HUES6 (cell line): ENCODE data around the gene HIVEP3.

ENCODE experiments used
- H3K27ac ChIP-seq: 2 replicates; pipeline ENCODE4 v1.7.0; 2013; ENCODE audit warnings: low read depth, mild to moderate bottlenecking, low read length, inconsistent platforms
- H3K27me3 ChIP-seq: 2 replicates; pipeline ENCODE4 v1.6.1; 2013; ENCODE audit warnings: low read length; ENCODE audit not compliant: control insufficient read depth, insufficient read depth
- H3K36me3 ChIP-seq: 2 replicates; pipeline ENCODE4 v1.6.1; 2013; ENCODE audit warnings: low read length; ENCODE audit not compliant: control insufficient read depth, insufficient read depth
- H3K4me1 ChIP-seq: 2 replicates; pipeline ENCODE4 v1.6.1; 2013; ENCODE audit warnings: low read length; ENCODE audit not compliant: control insufficient read depth, insufficient read depth
- H3K4me3 ChIP-seq: 2 replicates; pipeline ENCODE4 v1.5.1; 2013; ENCODE audit warnings: low read depth, low read length
- H3K9ac ChIP-seq: one replicate; pipeline ENCODE4 v1.6.1; 2013; ENCODE audit warnings: mild to moderate bottlenecking, low read length
- H3K9me3 ChIP-seq: 2 replicates; pipeline ENCODE4 v1.6.1; 2013; ENCODE audit warnings: low read depth, low read length; ENCODE audit not compliant: control insufficient read depth, insufficient read depth

HIVEP3 gene

DNA sequence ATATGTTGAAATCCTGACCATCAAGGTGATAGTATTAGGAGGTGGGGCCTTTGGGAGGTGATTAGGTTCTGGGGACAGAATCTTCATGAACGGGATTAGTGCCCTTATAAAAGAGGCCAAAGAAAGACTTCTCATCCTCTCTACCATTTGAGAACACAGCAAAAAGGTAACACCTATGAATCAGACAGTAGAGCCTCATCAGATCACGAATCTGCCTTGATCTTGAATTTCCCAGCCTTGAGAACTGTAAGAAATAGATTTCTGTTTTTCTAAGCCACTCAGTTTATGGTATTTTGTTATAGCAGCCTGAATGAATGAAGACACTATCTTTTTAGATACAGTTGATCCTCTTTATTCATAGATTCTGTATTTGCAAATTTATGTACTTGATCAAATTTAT, 227.3 kb downstream of the HIVEP3 start:
- Histone ChIP-seq H3K9me3 (no peaks in the 10 kb centered on the region), H3K27ac (no peak overlapping the region), H3K4me1 (no peaks in the 10 kb centered on the region), H3K9ac (no peak overlapping the region), H3K27me3 (no peaks in the 10 kb centered on the region), H3K36me3 (no peaks in the 10 kb centered on the region), H3K4me3 (no peak overlapping the region)

DNA sequence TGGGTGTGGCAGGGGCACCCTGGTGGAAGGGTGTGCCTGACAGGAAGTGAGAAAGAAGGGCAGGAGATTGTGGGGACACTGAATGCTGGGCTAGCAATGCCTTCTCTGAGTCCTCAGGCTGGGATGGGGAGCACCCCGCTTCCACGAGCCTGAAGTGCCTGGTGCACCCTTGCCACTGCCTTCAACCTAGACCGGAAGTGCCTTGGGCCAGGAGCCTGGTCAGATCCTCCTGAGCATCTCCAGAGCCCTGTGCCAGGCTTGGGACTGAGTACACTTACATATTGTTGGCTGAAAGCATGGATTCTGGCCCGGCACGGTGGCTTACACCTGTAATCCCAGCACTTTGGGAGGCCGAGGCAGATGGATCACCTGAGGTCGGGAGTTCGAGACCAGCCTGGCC, 228.4 kb downstream of the HIVEP3 start:
- Histone ChIP-seq H3K9ac (no peak overlapping the region), H3K4me1 (no peaks in the 10 kb centered on the region), H3K36me3 (no peaks in the 10 kb centered on the region), H3K9me3 (no peaks in the 10 kb centered on the region), H3K27me3 (no peaks in the 10 kb centered on the region), H3K27ac (no peak overlapping the region), H3K4me3 (no peak overlapping the region)

DNA sequence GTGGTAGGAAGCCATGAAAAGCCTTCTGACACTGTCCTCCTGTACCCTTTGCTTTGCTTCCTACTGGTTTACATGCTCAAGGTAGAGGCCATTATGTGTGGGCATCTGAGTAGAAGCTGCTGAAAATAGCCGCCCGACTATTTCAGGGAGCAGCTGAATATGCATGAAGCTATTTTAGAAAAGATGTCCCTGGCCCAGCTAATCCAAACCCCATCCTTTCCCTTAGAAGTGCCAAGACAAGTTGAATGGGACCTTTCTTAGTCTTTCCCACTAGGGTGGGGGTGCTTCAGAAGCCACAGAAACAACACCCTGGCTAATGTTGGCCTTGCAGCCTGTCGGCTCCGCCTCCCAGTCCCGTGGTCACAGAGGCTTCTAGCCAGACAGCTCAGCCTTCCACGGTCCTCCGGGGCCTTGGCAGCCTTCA, 229.2 kb downstream of the HIVEP3 start:
- Histone ChIP-seq H3K4me3 (no peak overlapping the region), H3K9ac (no peak overlapping the region), H3K27ac (no peak overlapping the region), H3K36me3 (no peaks in the 10 kb centered on the region), H3K9me3 (no peaks in the 10 kb centered on the region), H3K27me3 (no peaks in the 10 kb centered on the region), H3K4me1 (no peaks in the 10 kb centered on the region)

DNA sequence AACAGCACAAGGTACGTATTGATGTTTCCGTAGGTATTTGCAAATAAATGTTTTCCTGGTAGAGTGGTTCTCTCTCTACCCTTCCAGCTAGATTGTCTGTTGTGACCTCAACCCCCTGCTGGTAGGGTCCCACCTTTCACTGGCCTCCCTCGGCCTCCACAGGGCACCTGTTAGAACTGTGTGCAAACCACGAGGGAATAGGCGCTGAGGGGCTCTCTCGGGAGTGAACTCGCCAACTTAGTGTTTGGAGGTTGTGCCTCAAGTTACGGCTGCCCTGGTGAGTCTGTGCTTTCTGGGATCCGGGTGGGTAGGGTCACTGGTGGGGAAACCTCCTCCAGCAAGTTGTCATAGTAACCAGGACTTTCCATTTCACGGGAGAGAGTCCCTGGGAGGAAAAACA, 229.6 kb downstream of the HIVEP3 start:
- Histone ChIP-seq H3K4me3 (no peak overlapping the region), H3K9ac (no peak overlapping the region), H3K4me1 (no peaks in the 10 kb centered on the region; the same call in 1 of the 2 replicates), H3K9me3 (no peaks in the 10 kb centered on the region), H3K36me3 (no peaks in the 10 kb centered on the region), H3K27me3 (no peaks in the 10 kb centered on the region), H3K27ac (no peak overlapping the region)

DNA sequence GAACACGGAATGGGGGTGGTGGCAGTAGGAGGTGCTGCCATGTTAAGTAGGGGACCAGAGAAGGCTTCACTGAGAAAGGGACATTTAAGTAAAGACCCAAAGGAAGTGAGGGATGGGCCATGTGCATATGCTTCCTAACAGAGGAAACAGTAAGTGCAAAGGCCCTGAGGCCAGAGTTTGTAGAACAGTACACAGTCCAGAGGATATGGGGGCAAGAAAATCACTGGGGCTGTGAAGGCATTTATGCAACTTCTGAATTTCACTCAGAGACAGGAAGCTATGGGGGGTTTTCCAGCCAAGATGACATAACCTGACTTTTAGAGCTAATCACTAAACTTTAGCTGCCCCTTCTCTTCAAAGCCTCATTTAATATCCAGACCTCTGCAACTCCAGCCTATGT, 231.7 kb downstream of the HIVEP3 start:
- H3K4me1 ChIP-seq, result no peaks in the 10 kb centered on the region; the same call in 1 of the 2 replicates
- no peaks in the 10 kb centered on the region for H3K9me3 ChIP-seq
- H3K27ac ChIP-seq, result no peak overlapping the region
- no peak overlapping the region for H3K9ac ChIP-seq
- no peaks in the 10 kb centered on the region for H3K27me3 ChIP-seq
- H3K4me3 ChIP-seq, result no peak overlapping the region
- H3K36me3 ChIP-seq, result no peaks in the 10 kb centered on the region

DNA sequence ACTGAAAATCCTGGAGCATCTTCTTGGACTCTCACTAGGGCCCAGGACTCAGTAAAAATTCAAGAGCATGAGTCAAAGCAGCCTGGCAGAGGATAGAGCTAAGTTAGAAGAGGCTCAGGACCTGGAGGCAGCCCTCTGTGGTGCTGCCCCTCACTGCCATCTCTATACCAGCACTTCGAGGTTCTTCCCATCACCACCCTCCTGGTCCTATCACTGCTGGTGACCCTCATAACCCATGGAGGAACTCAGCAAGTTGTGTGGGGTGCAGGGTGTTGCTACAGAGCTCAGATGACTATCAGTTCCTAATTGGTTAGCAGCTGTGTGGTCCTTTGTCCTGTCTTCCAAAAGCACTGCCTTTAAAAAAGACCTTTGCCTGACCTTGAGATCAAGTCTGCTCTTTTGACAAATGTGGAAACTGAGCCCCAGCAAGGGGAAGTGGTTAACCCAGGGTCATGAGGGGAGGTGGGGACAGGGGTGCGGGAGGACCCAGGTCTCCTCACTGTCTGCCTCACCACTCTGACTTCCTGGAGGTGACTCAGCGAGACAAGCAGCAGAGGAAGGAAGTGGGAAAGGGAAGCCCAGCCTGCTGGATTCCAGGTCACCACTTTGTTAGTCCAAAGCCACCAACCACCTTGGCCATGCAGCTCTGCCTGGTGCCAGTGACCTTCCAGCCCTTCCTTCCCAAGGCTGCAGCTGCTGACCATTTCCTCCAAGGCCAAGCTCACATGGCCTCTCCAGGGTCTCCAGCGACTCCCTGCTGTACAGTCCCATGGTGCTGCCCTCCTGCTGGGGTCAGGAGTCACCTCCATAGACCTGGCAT, 234.8 kb downstream of the HIVEP3 start:
- Histone ChIP-seq H3K4me3 (no peak overlapping the region), H3K9me3 (no peaks in the 10 kb centered on the region), H3K27ac (no peak overlapping the region), H3K27me3 (no peaks in the 10 kb centered on the region), H3K9ac (no peak overlapping the region), H3K4me1 (no peaks in the 10 kb centered on the region; the same call in 1 of the 2 replicates), H3K36me3 (no peaks in the 10 kb centered on the region)

DNA sequence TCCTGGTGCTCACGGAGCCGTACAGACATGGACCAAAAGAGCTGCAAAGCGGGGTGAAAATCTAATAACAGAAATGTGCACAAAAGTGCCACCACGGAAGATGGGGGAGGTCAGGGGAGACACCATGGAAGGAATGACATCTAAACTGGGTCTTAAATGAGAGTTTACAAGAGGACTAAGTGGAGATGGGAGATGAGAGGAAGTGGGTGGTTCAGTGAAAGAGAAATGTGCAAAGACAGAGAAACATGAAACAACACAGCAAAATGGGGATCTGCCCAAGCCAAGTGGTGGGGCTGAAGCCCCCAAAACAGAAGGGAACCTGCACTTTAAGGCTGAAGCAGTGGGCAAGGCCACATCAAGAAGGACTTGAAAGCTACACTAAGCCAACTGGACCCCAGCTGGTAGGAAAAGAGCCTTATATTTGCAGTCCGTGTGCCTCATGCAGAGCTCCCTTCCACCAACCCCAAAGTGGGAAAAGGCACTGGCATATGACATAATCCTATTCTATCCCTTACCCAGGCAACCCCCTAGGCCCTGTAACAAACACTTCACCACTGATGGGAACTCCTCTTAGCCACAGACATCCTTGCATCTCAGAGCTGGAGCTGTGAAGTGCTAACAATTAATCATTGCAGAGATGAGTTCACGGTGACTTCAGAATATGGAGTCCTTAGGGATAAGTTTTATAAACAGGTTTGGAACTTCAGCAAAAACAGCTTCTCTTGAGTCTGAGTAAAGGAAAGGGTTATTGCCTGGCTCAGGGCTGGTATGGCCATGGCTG, 235.7 kb downstream of the HIVEP3 start:
- H3K36me3 ChIP-seq, result no peaks in the 10 kb centered on the region
- no peak overlapping the region for H3K27ac ChIP-seq
- no peak overlapping the region for H3K9ac ChIP-seq
- H3K27me3 ChIP-seq, result no peaks in the 10 kb centered on the region
- no peak overlapping the region for H3K4me3 ChIP-seq
- no peaks in the 10 kb centered on the region for H3K9me3 ChIP-seq
- H3K4me1 ChIP-seq, result peaks cover 5% of the 10 kb centered on the region; the same call in 1 of the 2 replicates

DNA sequence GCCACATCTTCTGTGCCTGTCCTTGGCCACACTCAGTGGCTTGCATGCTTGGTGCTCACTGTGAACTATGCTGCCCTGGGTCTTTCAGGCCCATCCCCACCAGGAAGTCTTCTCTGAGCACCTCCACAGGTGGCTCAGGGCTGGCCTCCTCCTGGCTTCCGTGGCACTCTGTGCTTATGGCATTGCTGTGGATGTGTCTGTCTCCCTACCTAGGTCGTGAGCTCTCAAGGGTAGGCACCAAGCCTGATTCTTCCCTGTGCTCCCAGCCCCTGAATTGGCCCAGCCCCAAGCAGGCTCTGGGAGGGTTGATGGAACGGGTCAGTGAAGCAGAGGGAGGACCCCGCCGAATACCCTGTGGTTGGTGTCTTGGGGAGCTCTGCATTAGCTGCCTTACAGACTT, 236.6 kb downstream of the HIVEP3 start:
- Histone ChIP-seq H3K9me3 (no peaks in the 10 kb centered on the region), H3K4me1 (peaks cover 5% of the 10 kb centered on the region; the same call in 1 of the 2 replicates), H3K36me3 (no peaks in the 10 kb centered on the region), H3K27ac (no peak overlapping the region), H3K4me3 (no peak overlapping the region), H3K9ac (no peak overlapping the region), H3K27me3 (no peaks in the 10 kb centered on the region)

DNA sequence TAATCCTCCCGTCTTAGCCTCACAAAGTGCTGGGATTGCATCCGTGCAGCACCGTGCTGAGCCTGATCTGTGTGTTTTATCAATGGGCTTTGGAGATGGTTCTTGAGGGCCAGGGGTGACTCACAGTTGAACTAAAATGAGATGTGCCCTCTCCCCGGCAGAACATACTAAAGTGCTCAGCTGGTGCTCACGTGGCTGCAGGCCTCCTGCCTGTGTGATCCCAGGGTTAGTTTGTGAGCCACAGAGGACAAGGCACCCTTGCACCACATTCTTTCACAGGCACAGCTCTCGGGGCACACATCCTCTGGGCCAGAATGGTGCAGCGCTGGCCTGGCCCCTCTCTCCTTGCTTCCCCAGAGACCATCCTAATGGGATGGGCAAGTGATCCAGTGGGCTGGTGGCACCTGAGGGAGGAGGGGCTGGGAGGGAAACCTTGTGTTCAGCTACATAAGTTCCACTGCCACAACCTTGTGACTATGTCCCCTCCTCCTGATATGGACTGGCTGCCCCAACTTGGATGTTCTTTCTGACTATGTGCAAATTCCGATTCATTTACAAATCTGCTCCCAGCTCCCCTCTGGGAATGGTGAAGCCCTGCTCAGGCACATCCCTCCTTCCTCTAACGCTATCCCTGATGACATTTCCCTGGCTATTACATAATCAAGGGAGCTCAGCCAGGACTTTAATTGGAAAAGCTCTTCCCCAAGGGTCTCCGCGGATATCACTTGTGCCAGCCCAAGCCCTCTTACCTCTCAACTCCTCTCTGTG, 237.2 kb downstream of the HIVEP3 start:
- Histone ChIP-seq H3K4me1 (peaks cover 5% of the 10 kb centered on the region; the same call in 1 of the 2 replicates), H3K27me3 (no peaks in the 10 kb centered on the region), H3K9me3 (no peaks in the 10 kb centered on the region), H3K4me3 (no peak overlapping the region), H3K9ac (no peak overlapping the region), H3K27ac (no peak overlapping the region), H3K36me3 (no peaks in the 10 kb centered on the region)

DNA sequence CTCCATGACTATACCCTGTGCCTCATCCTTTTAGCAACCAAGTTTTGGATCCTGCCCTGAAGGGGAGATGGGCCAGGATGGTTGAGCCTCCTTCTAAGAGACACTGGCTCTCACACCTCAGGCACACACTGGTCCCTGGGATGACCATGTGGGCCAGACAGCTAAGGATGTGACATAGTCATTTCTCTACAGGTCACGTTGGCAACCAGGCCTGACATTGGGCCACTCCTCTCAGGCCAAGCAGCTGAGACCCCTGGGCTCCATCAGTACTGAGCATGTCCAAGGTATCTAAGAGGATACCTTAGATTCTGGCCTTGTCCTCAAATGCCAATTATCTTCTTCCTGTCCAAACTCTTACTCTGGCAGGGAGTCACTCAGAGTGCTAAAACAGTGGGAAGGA, 238.7 kb downstream of the HIVEP3 start:
- H3K9me3 ChIP-seq, result no peaks in the 10 kb centered on the region
- H3K27ac ChIP-seq, result no peak overlapping the region
- H3K27me3 ChIP-seq, result no peaks in the 10 kb centered on the region

More for the DNA sequence above, 238.7 kb downstream of the HIVEP3 start:
- Histone ChIP-seq H3K9ac (no peak overlapping the region), H3K36me3 (no peaks in the 10 kb centered on the region), H3K4me1 (peaks cover 5% of the 10 kb centered on the region; the same call in 1 of the 2 replicates), H3K4me3 (no peak overlapping the region)
